ENCODE data around the gene HOGA1.

DNA sequence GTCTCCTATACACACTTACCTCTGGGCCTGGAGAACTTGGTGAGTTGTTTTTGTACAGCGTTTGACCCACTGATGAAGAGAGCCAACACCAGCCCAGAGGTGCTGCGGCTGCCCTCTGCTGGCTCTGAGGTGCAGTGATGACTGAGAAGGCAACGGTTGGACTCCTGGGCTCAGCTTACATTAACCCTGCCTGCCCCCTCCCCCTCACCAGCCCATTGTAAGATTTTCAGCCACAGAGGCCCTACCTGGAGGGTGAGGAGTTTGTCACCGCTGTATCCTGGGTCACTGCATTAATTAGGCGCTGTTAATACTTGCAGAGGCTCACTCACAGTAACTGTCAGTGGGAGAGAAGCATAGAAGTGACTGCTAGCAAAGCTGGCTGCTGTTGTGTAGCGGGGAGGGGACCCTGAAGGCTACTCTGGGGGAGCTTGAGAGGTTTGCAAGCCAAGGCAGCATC, 30.6 kb upstream of the HOGA1 start:
- TF ChIP-seq CTCF (IDR thresholded peaks at IDR 0.05; ENCODE audit: poor library complexity) (peak; percentile 86), EZH2phosphoT487 (IDR thresholded peaks at IDR 0.05; ENCODE audit: low read depth, severe bottlenecking, unreplicated experiment) (no peak)

Measured in hepatocyte (in vitro differentiated cells).